ENCODE data around the gene C12orf57.

C12orf57 gene

GRCh38 chr12:6954316-6955107, 10.7 kb downstream of the C12orf57 start:
- no peak for DNase-seq

- no peak for DNase-seq
Measured at GRCh38 chr12:6955108-6956020, 11.5 kb downstream of the C12orf57 start.

- DNase-seq, result no peak
Measured at GRCh38 chr12:6956021-6956727, 12.4 kb downstream of the C12orf57 start.

- DNase-seq, result no peak
Measured at GRCh38 chr12:6957151-6957701, 13.4 kb downstream of the C12orf57 start.

GRCh38 chr12:6957741-6958608, 14.2 kb downstream of the C12orf57 start:
- no peak for DNase-seq

GRCh38 chr12:6958609-6959057, 14.8 kb downstream of the C12orf57 start:
- no peak for DNase-seq

- no peak for DNase-seq
Measured at GRCh38 chr12:6959058-6959804, 15.4 kb downstream of the C12orf57 start.

GRCh38 chr12:6959805-6960592, 16.2 kb downstream of the C12orf57 start:
- no peak for DNase-seq

- no peak for DNase-seq
Measured at GRCh38 chr12:6960593-6961277, 16.9 kb downstream of the C12orf57 start.

- DNase-seq, result no peak
Measured at GRCh38 chr12:6961278-6961694, 17.5 kb downstream of the C12orf57 start.

GRCh38 chr12:6961695-6962284, 18.0 kb downstream of the C12orf57 start:
- no peak for DNase-seq

GRCh38 chr12:6962285-6963015, 18.6 kb downstream of the C12orf57 start:
- no peak for DNase-seq

- no peak for DNase-seq
Measured at GRCh38 chr12:6963016-6963731, 19.4 kb downstream of the C12orf57 start.

- no peak for DNase-seq
Measured at GRCh38 chr12:6963791-6964413, 20.1 kb downstream of the C12orf57 start.

GRCh38 chr12:6964605-6965025, 20.8 kb downstream of the C12orf57 start:
- DNase-seq, result no peak

GRCh38 chr12:6965026-6965661, 21.3 kb downstream of the C12orf57 start:
- peak; percentile 57 for DNase-seq

GRCh38 chr12:6965714-6966113, 21.9 kb downstream of the C12orf57 start:
- DNase-seq, result peak; percentile 14
